T-helper 2 cell treated with Interferon-gamma antibody and Interleukin-4, amounts not matched to agents 5 μg/mL and 100 μg/mL, for 36 hours (primary cell): ENCODE measurements around the gene STARD4.
A peak's percentile ranks its signal among the peaks of the same experiment; 100 is the strongest.

Experiments used
- DNase-seq: peaks from one replicate; pipeline ENCODE4 v3.0.0; 2021; ENCODE audit warnings: low spot score
- H3K27ac Mint-ChIP-seq: one replicate; pipeline ENCODE4 v1.8.0; 2021; ENCODE audit warnings: mild to moderate bottlenecking, mixed read lengths
- H3K27me3 Mint-ChIP-seq: one replicate; pipeline ENCODE4 v1.8.0; 2021; ENCODE audit warnings: low read depth, mixed read lengths
- H3K36me3 Mint-ChIP-seq: one replicate; pipeline ENCODE4 v1.8.0; 2021; ENCODE audit warnings: low read depth, mixed read lengths
- H3K4me1 Mint-ChIP-seq: one replicate; pipeline ENCODE4 v1.8.0; 2021; ENCODE audit warnings: low read depth, mixed read lengths
- H3K4me3 Mint-ChIP-seq: one replicate; pipeline ENCODE4 v1.8.0; 2022; ENCODE audit warnings: mild to moderate bottlenecking, moderate library complexity, mixed read lengths
- H3K9me3 Mint-ChIP-seq: one replicate; pipeline ENCODE4 v1.8.0; 2021; ENCODE audit warnings: mixed read lengths

The STARD4 gene

DNA sequence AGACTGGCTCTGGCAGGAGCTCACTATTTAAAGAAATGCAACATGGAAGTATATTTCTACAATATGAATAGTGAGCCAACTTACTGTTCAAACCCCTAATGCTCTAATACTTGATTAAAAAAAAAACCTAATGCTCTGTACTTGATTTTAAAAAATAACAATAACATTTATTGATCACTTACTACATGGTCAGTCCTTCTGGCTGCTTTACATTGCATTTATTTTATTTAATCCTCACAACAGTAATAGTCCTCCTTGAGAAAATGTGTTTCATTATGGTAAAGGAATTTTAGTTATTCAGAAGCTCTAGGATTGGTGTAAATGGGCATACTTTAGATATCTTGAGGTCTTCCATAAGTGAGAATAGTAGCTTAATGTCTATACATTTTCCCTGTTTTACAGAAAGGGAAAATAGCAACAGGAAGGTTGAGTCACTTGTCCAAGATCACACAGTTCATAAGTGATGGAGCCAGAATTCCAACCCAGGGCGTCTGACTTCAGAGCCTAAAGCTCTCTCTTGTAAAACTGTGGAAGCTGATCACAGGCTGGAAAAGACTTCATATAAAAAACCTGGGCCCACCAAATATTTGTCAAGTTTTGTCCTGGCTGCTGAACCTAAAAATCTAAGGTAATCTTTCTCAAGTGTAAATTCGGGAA, 1.0 kb downstream of the STARD4 start:
- no peak for DNase-seq
- H3K36me3 Mint-ChIP-seq: peaks cover 33% of the 10 kb centered on the region
- H3K4me3 Mint-ChIP-seq: peak overlapping the region; percentile 97
- H3K27me3 Mint-ChIP-seq: no peaks in the 10 kb centered on the region
- peak overlapping the region; percentile 95 for H3K27ac Mint-ChIP-seq
- H3K9me3 Mint-ChIP-seq: no peaks in the 10 kb centered on the region
- peaks cover 59% of the 10 kb centered on the region for H3K4me1 Mint-ChIP-seq

DNA sequence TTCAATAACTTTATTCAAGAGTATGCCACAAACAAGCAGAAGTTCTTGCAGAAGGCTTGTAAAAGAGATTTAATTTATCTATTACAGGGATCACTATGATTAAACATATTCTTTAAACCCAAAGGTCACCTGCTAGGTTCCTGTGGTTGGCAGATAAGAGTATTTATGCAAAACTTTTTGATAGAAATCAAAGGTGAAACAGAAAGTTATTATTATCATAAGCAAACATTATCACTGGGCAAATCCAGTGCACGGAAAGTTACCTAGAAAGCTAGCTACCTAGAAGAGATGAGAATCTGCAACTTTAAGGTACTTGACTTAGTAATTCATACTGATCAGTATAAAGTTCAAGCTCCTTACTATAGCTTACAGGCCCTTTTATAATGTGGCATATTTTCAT, 3.2 kb downstream of the STARD4 start:
- Mint-ChIP-seq H3K36me3 (peaks cover 42% of the 10 kb centered on the region), H3K27ac (peak overlapping the region; percentile 62), H3K4me1 (peaks cover 63% of the 10 kb centered on the region), H3K27me3 (no peaks in the 10 kb centered on the region), H3K4me3 (peak overlapping the region; percentile 97), H3K9me3 (no peaks in the 10 kb centered on the region)
- DNase-seq: peak; percentile 22

DNA sequence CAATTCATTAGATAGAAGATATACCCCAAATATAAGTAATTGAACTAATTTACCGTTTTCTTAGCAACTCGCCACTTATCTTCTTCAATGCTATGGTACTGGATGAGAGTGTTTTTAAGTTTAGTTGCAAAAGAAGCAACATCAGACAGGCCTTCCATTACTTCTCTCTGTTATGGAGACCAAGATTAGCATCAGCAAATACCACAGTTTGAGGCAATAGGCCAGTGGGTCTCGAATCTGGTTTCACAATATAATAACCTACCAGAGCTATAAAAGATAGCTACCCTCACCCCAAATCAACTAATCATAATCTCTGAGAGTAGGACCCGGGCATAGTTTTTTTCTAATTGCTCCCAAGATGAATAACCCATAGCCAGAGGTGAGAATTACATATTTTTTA, 5.1 kb downstream of the STARD4 start:
- Mint-ChIP-seq H3K4me3 (no peak overlapping the region), H3K9me3 (no peaks in the 10 kb centered on the region), H3K27me3 (no peaks in the 10 kb centered on the region), H3K27ac (peak overlapping the region; percentile 34), H3K4me1 (peaks cover 48% of the 10 kb centered on the region), H3K36me3 (peaks cover 48% of the 10 kb centered on the region)
- DNase-seq: no peak

DNA sequence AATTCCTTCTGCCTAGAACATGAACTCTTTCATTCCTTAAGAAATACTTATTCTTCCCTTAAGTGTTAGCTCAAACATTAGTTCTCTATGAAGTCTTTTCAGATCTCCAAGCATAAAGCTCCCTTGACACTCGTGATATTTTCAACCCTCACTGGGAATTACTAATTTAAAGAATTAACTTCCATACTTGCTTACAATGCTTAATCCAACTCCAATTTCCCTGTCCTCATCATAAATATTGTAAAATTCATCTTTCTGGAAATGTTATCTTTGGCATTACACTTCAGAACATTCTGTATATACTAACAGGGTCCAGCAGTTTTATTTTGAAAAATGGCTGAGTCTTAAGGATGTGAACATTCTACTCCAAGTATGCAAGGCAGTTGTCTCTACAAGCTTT, 7.2 kb downstream of the STARD4 start:
- H3K4me1 Mint-ChIP-seq: peaks cover 45% of the 10 kb centered on the region
- peaks cover 49% of the 10 kb centered on the region for H3K36me3 Mint-ChIP-seq
- no peak overlapping the region for H3K27ac Mint-ChIP-seq

DNA sequence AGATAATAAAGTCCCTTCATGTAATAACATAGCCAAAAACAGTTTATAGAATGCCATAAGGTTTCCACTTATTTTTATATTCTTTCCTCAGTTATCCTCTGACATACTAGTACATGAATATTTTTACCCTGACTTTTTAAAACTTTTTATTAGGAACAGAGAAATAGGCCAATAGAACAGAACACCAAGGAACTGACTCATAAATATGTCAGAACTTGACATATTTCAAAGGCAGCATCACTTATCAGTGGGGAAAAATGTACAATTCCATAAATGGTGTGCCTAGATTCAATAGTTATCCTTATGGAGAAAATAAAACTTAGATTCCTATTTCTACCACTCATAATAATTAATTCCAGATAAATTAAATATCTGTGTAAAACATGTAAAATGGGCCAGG, 9.4 kb downstream of the STARD4 start:
- peaks cover 57% of the 10 kb centered on the region for H3K36me3 Mint-ChIP-seq
- no peak overlapping the region for H3K4me3 Mint-ChIP-seq
- no peak for DNase-seq
- no peaks in the 10 kb centered on the region for H3K9me3 Mint-ChIP-seq
- H3K4me1 Mint-ChIP-seq: peaks cover 39% of the 10 kb centered on the region
- H3K27me3 Mint-ChIP-seq: no peaks in the 10 kb centered on the region
- H3K27ac Mint-ChIP-seq: no peak overlapping the region

More for the DNA sequence above, 7.2 kb downstream of the STARD4 start:
- H3K4me3 Mint-ChIP-seq: no peak overlapping the region
- no peaks in the 10 kb centered on the region for H3K27me3 Mint-ChIP-seq
- H3K9me3 Mint-ChIP-seq: no peaks in the 10 kb centered on the region
- no peak for DNase-seq

DNA sequence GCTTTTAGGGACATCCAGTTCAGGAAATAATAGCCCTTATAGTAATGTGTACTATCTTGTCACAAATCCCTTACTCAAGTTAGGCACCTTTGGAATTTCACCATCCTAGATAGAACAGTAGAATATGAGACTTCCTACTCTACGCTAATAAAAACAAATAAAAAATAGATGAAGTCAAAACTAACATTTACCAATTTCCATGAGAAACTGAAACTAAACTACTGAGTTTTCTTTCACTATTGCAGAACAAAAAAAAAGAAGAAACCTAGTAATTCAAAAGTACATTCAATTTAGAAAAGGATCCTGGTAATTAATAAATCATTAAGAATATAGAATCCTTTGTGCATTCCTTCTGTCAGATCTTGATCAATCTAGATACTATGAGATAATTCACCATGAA, 14.0 kb downstream of the STARD4 start:
- peak overlapping the region; percentile 34 for H3K4me3 Mint-ChIP-seq

DNA sequence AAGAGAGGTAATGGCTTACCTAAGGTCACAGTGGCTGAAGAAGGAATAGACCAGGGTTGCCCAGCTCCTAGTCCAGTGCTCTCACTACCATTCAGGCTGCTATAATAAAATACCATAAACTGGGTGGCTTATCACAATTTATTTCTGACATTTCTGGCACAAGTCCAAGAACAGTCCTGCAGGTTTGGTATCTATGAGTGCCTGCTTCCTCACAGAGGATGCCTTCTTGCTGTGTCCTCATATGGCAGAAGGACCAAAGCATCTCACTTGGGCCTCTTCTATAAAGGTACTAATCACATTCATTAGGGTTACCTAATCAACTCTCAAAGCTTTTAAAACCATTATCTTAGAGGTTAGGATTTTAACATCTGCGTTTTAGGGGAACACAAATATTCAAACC, 17.2 kb downstream of the STARD4 start:
- no peaks in the 10 kb centered on the region for H3K27me3 Mint-ChIP-seq
- no peak overlapping the region for H3K27ac Mint-ChIP-seq
- peaks cover 28% of the 10 kb centered on the region for H3K4me1 Mint-ChIP-seq
- no peak overlapping the region for H3K4me3 Mint-ChIP-seq
- H3K9me3 Mint-ChIP-seq: no peaks in the 10 kb centered on the region
- peaks cover 63% of the 10 kb centered on the region for H3K36me3 Mint-ChIP-seq
- DNase-seq: no peak

More for the DNA sequence above, 14.0 kb downstream of the STARD4 start:
- Mint-ChIP-seq H3K27me3 (no peaks in the 10 kb centered on the region), H3K4me1 (peaks cover 33% of the 10 kb centered on the region), H3K36me3 (peaks cover 68% of the 10 kb centered on the region), H3K27ac (peak overlapping the region; percentile 61), H3K9me3 (no peaks in the 10 kb centered on the region)
- DNase-seq: no peak

DNA sequence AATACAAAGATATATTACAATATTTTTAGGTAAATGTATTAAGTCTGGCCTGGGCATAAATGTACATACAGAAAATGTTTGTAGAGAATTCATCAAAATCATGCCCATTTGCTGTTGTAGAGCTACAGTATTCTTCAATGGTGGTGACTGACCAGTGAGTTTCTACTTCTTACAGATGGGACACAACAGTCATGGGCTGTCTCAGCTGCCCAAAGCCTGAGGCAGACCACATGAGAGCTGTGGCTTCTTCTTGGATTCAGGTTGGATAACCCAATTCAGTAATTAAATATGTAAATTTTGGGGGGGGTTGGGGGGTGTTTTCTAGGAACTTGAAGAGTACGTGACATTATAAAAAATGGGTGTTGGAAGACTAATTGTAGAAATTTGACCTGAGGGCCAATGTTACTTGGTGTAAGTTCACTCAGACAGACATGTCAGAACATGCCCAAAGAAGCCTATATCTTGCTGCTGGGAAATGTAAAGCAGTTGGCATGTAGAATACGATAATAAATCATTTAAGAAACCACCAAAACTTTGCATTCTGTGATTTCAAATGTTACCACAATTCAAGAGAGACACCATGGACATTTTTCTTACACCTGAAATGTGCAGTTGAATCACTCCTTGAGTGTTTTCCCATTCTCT, 17.9 kb downstream of the STARD4 start:
- no peak for DNase-seq
- Mint-ChIP-seq H3K27me3 (no peaks in the 10 kb centered on the region), H3K4me1 (peaks cover 28% of the 10 kb centered on the region), H3K9me3 (no peaks in the 10 kb centered on the region), H3K36me3 (peaks cover 58% of the 10 kb centered on the region), H3K27ac (peak overlapping the region; percentile 69), H3K4me3 (no peak overlapping the region)

DNA sequence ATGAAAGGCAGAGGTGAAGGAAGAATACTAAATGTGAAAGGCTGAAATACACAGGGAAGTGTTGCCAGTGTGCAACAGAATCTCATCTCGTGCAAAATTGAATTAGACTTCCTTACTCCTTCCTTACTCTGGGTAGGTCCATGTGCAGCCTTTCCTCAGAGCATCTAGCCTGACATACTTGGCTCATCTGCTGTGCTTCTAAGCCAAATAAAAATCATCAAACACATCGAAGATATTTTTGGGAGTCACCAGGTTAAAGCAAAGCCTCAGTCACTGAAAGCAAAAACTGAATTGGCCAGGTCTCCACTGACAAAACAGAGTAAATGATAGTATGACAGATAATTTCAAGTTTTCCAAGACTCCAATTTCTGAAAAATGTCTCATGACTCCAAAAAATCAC, 19.3 kb downstream of the STARD4 start:
- Mint-ChIP-seq H3K27me3 (no peaks in the 10 kb centered on the region), H3K9me3 (no peaks in the 10 kb centered on the region), H3K4me1 (peaks cover 17% of the 10 kb centered on the region), H3K27ac (peak overlapping the region; percentile 58), H3K36me3 (peaks cover 47% of the 10 kb centered on the region), H3K4me3 (no peak overlapping the region)
- DNase-seq: no peak

DNA sequence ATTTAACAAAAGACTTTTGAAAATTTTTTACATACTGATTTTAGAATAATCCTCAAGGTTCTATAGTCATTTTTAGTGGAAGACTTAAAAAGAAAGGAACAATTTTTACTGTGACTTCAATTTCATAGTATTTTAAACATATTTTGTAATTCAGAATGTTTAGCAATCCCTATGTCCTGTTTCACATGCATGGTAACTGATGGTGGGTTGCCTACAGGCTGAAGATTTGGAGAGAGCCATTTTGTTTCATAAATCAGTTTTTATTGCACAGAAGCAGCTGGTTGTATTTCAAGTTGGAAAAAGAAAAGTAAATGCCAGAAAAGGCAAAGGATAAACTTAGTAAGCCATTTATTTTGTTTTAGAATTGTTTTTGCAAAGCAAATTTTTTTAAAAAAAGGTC, 24.0 kb downstream of the STARD4 start:
- Mint-ChIP-seq H3K27ac (no peak overlapping the region), H3K4me1 (peaks cover 4% of the 10 kb centered on the region), H3K4me3 (no peak overlapping the region), H3K9me3 (no peaks in the 10 kb centered on the region), H3K27me3 (no peaks in the 10 kb centered on the region), H3K36me3 (peaks cover 41% of the 10 kb centered on the region)
- DNase-seq: no peak

DNA sequence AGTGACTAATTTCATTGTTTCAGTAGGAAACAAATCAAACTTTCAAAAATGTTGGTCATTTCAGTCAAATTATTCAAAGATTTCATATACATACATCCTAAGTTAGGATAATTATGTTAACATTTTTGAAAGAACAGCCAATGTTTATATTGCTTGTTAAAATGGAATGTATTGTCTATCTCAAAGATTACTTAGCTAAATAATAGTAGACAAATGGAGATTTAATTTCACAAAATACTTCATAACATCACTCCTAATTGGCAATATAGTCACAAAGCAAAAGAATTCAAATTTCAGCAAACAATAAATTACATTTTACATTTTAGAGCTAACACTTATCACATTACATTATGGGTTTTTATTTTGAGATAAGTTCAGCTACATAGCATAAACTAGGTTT, 25.4 kb downstream of the STARD4 start:
- H3K36me3 Mint-ChIP-seq: peaks cover 41% of the 10 kb centered on the region
- no peak for DNase-seq
- H3K27ac Mint-ChIP-seq: no peak overlapping the region
- H3K9me3 Mint-ChIP-seq: no peaks in the 10 kb centered on the region
- H3K4me1 Mint-ChIP-seq: peaks cover 4% of the 10 kb centered on the region
- no peak overlapping the region for H3K4me3 Mint-ChIP-seq
- no peaks in the 10 kb centered on the region for H3K27me3 Mint-ChIP-seq

DNA sequence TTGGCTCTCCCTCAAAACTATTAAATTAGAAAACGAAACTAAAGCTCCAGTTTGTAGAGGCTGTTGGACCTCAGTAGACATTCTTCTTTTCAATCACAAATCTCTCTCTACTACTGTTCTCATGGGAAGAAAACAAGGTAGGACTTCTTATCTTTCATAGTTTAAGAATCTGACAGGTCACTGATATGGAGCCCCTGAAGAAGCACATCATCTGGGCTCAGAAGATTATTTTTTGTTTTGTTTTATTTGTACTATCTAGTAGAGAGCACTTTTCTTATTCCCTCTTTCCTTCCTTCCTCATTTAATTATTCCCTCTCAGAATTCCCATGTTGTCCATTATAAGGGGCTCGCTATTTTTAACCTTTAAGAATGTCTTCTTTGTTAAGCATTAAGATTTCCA, 26.3 kb downstream of the STARD4 start:
- H3K9me3 Mint-ChIP-seq: no peaks in the 10 kb centered on the region
- H3K4me1 Mint-ChIP-seq: peaks cover 4% of the 10 kb centered on the region
- H3K27me3 Mint-ChIP-seq: no peaks in the 10 kb centered on the region
- H3K36me3 Mint-ChIP-seq: peaks cover 46% of the 10 kb centered on the region
- H3K27ac Mint-ChIP-seq: peak overlapping the region; percentile 46
- H3K4me3 Mint-ChIP-seq: no peak overlapping the region
- DNase-seq: no peak

DNA sequence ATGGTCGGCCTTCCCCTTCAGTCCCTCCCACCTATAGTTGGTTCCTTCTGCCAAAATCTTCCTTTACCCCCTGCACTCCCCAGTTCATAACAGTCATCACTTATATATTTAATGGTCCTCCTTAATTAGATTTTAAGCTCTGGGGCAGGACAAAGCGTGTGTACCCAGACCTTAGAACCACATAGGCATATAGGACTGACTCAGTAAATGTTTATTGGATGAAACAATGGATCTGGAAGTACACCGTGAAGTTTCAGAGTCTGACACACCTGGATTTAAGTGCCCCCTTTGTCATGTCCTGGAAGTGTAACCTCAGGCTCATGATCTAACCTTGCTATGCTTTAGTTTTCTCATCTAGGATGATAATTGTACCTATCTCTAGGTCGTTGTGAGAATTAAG, 32.0 kb downstream of the STARD4 start:
- no peak overlapping the region for H3K4me3 Mint-ChIP-seq
- no peaks in the 10 kb centered on the region for H3K9me3 Mint-ChIP-seq
- peaks cover 47% of the 10 kb centered on the region for H3K36me3 Mint-ChIP-seq
- no peaks in the 10 kb centered on the region for H3K4me1 Mint-ChIP-seq
- DNase-seq: no peak
- no peak overlapping the region for H3K27ac Mint-ChIP-seq
- no peaks in the 10 kb centered on the region for H3K27me3 Mint-ChIP-seq

DNA sequence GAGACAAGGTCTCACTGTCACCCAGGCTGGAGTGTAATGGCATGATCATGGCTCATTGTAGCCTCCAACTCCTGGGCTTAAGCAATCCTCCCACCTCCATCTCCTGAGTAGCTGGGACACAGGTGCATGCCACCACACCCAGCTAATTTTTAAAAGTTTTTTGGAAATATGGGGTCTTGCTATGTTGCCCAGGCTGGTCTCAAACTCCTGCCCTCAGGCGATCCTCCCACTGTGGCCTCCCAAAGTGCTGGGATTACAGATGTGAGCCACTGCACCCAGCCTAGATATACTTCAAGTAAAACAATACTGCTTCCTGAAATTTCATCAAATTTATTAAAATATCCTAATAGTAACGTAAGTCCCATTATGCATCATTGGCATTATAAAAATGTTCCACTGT, 33.4 kb downstream of the STARD4 start:
- H3K36me3 Mint-ChIP-seq: peaks cover 43% of the 10 kb centered on the region
- no peaks in the 10 kb centered on the region for H3K27me3 Mint-ChIP-seq
- H3K27ac Mint-ChIP-seq: no peak overlapping the region

DNA sequence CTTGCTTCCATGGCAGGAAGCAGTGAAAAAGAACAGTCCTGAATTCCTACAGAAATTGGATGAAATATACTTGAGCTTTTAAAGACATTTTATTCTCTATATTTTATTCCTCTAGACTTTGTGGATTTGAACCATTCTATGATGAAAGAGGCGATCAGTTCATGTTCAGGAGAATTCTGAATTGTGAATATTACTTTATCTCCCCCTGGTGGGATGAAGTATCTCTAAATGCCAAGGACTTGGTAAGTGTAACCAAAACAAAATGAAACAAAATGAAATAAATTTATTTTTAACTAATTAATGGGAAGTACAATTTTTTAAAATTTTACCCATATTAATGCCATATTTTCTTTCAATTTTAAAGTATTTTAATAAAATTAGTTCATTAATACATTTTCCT, 34.1 kb downstream of the STARD4 start:
- Mint-ChIP-seq H3K27me3 (no peaks in the 10 kb centered on the region), H3K27ac (no peak overlapping the region), H3K9me3 (no peaks in the 10 kb centered on the region), H3K4me3 (no peak overlapping the region), H3K4me1 (no peaks in the 10 kb centered on the region), H3K36me3 (peaks cover 43% of the 10 kb centered on the region)
- no peak for DNase-seq

More for the DNA sequence above, 33.4 kb downstream of the STARD4 start:
- Mint-ChIP-seq H3K4me3 (no peak overlapping the region), H3K4me1 (no peaks in the 10 kb centered on the region), H3K9me3 (no peaks in the 10 kb centered on the region)
- no peak for DNase-seq
